PC-3 (cell line): ENCODE measurements around the gene MYLK4. TPM values are rescaled to one million over a fixed set of nuclear protein-coding genes. Genes with fewer than 3 reads are reported as not detected.

Source experiments
- ATAC-seq: fragments of 200-7000 bp; cut with Tn5 transposase; 2 replicates; pipeline ENCODE4 v1.9.1; 2020; ENCODE audit warnings: mild to moderate bottlenecking, moderate library complexity
- BruUV-seq: library from RNA; stranded (reverse); fragments of 400-500 nt; replicated peaks from 2 replicates; lab custom pipeline; 2021; lab: Mats Ljungman, UMichigan
- CTCF ChIA-PET: fragments of 300-600 bp; sonication (Branson Sonifier 250); formaldehyde crosslinking; loops from one replicate; lab custom pipeline; 2022; ENCODE audit warnings: antibody characterized with exemption; lab: Charles Lee
- POLR2A ChIA-PET: fragments of 300-600 bp; sonication (Branson Sonifier 250); formaldehyde crosslinking; loops from one replicate; lab custom pipeline; 2022; ENCODE audit warnings: antibody characterized with exemption; ENCODE audit not compliant: unreplicated experiment; lab: Charles Lee
- DNase-seq: peaks from one replicate; pipeline ENCODE4 v3.0.0-alpha.2; 2015
- H2AFZ ChIP-seq: fragments of 300-600 bp; sonication (generic); 2 replicates; pipeline ENCODE4 v1.6.0; 2016; ENCODE audit warnings: antibody characterized with exemption, low read length
- H3F3A ChIP-seq: fragments of 300-600 bp; sonication (generic); one replicate; pipeline ENCODE4 v1.6.0; 2017; ENCODE audit warnings: antibody characterized with exemption, low read length, control low read depth, mild to moderate bottlenecking; ENCODE audit not compliant: unreplicated experiment
- H3K27ac ChIP-seq: fragments of 300-600 bp; sonication (generic); 2 replicates; pipeline ENCODE4 v1.5.1; 2016; ENCODE audit warnings: mild to moderate bottlenecking, low read length
- H3K27me3 ChIP-seq: fragments of 300-600 bp; sonication (generic); 2 replicates; pipeline ENCODE4 v1.6.1; 2016; ENCODE audit warnings: low read length, mixed read lengths
- H3K36me3 ChIP-seq: fragments of 300-600 bp; sonication (generic); 2 replicates; pipeline ENCODE4 v1.6.1; 2016; ENCODE audit warnings: low read depth, mixed run types, low read length, mixed read lengths
- H3K4me1 ChIP-seq: fragments of 300-600 bp; sonication (generic); 2 replicates; pipeline ENCODE4 v1.5.1; 2016; ENCODE audit warnings: low read length; ENCODE audit not compliant: insufficient read depth
- H3K4me2 ChIP-seq: fragments of 300-600 bp; sonication (generic); 2 replicates; pipeline ENCODE4 v1.6.0; 2016; ENCODE audit warnings: low read length
- H3K4me3 ChIP-seq: fragments of 300-600 bp; sonication (generic); 2 replicates; pipeline ENCODE4 v1.5.1; 2016; ENCODE audit warnings: mild to moderate bottlenecking, low read length, mixed read lengths
- H3K79me2 ChIP-seq: fragments of 300-600 bp; sonication (generic); 2 replicates; pipeline ENCODE4 v1.6.1; 2017; ENCODE audit warnings: low read length, mixed read lengths
- H3K9ac ChIP-seq: fragments of 300-600 bp; sonication (generic); 2 replicates; pipeline ENCODE4 v1.6.0; 2016; ENCODE audit warnings: mild to moderate bottlenecking, low read length
- H3K9me2 ChIP-seq: fragments of 300-600 bp; sonication (generic); replicated peaks from 2 replicates; pipeline ENCODE4 v1.6.1; 2016; ENCODE audit warnings: mixed run types, low read length, mixed read lengths
- H3K9me3 ChIP-seq: fragments of 300-600 bp; sonication (generic); 2 replicates; pipeline ENCODE4 v1.6.1; 2016; ENCODE audit warnings: low read length, mixed read lengths
- H4K20me1 ChIP-seq: fragments of 300-600 bp; sonication (generic); 2 replicates; pipeline ENCODE4 v1.6.1; 2016; ENCODE audit warnings: low read length, mixed read lengths
- EZH2 ChIP-seq: fragments of 300-600 bp; sonication (generic); IDR thresholded peaks from one replicate; pipeline ENCODE4 v1.6.1; 2017; ENCODE audit warnings: antibody characterized with exemption, mild to moderate bottlenecking, low read length; ENCODE audit not compliant: unreplicated experiment
- EZH2phosphoT487 ChIP-seq: fragments of 300-600 bp; sonication (generic); IDR thresholded peaks from 2 replicates; pipeline ENCODE4 v1.6.1; 2018; ENCODE audit warnings: mild to moderate bottlenecking, antibody characterized with exemption, low read length, borderline replicate concordance
- intact Hi-C: fragments of 100-400 bp; cut with micrococcal nuclease; formaldehyde crosslinking; loops from 2 replicates; pipeline ENCODE4 v1.9.0; 2023
- total RNA-seq: library from RNA; depleted of rRNA; stranded (reverse); fragments of >200 nt; gene quantifications from 2 replicates; pipeline ENCODE4 v1.2.3, GENCODE V29; 2014
- TF ChIP-seq, protein P1 (sequence below): fragments of 300-600 bp; sonication (generic); conservative IDR thresholded peaks from 2 replicates; pipeline ENCODE4 v1.5.1; 2017; ENCODE audit warnings: antibody characterized with exemption, low read depth, mild to moderate bottlenecking, low read length

Gene MYLK4
- total RNA-seq, 1 experiment from 2014 or later: 0.11 TPM

DNA sequence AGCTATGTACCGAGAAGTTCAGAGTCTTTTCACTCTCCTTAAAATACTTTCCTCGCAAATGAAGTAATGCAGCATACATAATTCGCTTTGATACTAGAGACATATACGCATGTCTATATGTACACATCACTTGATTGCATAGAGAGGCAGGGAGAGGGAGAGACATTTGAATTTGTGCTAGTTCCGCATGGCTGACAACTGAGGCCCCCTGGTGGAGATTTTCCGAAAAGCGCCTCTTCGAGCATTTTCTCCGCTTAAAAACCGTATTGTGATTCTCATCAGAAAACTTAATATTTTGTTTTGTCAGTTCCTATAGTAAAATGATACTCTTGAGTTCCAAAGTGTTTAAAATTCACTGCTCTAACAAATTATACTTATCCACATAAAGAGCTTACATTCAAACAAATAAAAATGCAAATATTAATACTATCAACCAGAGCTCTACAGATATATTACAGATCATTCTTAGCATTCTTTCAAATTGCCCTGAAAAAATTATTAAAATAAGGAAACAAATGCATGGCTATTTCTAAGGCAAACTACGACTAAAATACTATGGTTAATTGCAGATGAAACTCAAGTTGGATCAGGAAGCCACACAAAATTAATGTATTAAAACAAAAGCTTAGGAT lies 637 bp downstream of the MYLK4 start:
- peak; percentile 83 for DNase-seq
- no peaks in the 10 kb centered on the region for H3K79me2 ChIP-seq
- no peaks in the 10 kb centered on the region for H3K36me3 ChIP-seq
- H3K4me2 ChIP-seq: peak overlapping the region; percentile 47
- H3K4me3 ChIP-seq: peak overlapping the region; percentile 11; the same call in 1 of the 2 replicates
- intact Hi-C loops: no loop called here
- no peaks in the 10 kb centered on the region for H3K27me3 ChIP-seq
- no peaks in the 10 kb centered on the region for H3K9me3 ChIP-seq
- ChIA-PET CTCF (interaction anchor here (0.6 to 2.2 kb wide), 3 partner anchors 8 to 803 kb away, joined by 3 to 12 read pairs (median 5); no protein-coding TSS in a partner anchor), POLR2A (interaction anchor here (0.6 to 0.7 kb wide), 2 partner anchors 365 to 499 kb away, joined by 3 to 4 read pairs; no protein-coding TSS in a partner anchor)
- no peaks in the 10 kb centered on the region for H3K9me2 ChIP-seq
- H3F3A ChIP-seq: no peaks in the 10 kb centered on the region
- no peak for TF ChIP-seq EZH2phosphoT487
- no peak for TF ChIP-seq EZH2
- TF ChIP-seq, protein P1, sequence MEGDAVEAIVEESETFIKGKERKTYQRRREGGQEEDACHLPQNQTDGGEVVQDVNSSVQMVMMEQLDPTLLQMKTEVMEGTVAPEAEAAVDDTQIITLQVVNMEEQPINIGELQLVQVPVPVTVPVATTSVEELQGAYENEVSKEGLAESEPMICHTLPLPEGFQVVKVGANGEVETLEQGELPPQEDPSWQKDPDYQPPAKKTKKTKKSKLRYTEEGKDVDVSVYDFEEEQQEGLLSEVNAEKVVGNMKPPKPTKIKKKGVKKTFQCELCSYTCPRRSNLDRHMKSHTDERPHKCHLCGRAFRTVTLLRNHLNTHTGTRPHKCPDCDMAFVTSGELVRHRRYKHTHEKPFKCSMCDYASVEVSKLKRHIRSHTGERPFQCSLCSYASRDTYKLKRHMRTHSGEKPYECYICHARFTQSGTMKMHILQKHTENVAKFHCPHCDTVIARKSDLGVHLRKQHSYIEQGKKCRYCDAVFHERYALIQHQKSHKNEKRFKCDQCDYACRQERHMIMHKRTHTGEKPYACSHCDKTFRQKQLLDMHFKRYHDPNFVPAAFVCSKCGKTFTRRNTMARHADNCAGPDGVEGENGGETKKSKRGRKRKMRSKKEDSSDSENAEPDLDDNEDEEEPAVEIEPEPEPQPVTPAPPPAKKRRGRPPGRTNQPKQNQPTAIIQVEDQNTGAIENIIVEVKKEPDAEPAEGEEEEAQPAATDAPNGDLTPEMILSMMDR: peak; percentile 91
- peaks cover 16% of the 10 kb centered on the region for H3K4me1 ChIP-seq
- no TSS peak for BruUV-seq
- H4K20me1 ChIP-seq: no peaks in the 10 kb centered on the region
- H3K9ac ChIP-seq: no peak overlapping the region
- peak; percentile 76 for ATAC-seq
- no peak overlapping the region for H3K27ac ChIP-seq
- peak overlapping the region; percentile 65 for H2AFZ ChIP-seq

DNA sequence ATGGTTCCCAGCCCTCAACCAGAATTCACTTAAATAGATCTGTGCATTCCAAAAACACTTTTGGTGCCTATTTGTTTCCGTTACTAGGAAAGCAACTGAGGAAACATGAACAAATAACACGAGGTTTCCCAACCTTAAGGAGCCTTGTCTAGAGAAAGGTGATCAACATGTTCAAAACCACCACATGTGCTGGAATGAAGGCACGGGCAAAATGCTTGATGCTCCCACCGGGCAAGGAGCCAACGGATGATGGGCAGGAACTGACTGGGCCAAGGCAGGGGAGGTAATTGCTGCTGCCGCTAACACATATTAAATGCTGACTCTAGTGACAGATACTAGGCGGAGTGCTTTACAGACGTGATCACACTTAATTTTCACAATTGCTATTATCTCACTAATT lies 2.5 kb downstream of the MYLK4 start:
- DNase-seq (no peak), ATAC-seq (no peak)
- Histone ChIP-seq H3K9me3 (no peaks in the 10 kb centered on the region), H3K79me2 (no peaks in the 10 kb centered on the region), H3K27ac (no peak overlapping the region), H2AFZ (no peak overlapping the region), H3K4me3 (no peak overlapping the region), H3K4me2 (no peak overlapping the region), H3K9me2 (no peaks in the 10 kb centered on the region), H3K9ac (no peak overlapping the region), H3F3A (no peaks in the 10 kb centered on the region), H3K36me3 (no peaks in the 10 kb centered on the region), H4K20me1 (no peaks in the 10 kb centered on the region), H3K27me3 (no peaks in the 10 kb centered on the region), H3K4me1 (peaks cover 12% of the 10 kb centered on the region)
- CTCF ChIA-PET: no interaction called here
- no TSS peak for BruUV-seq
- no peak for TF ChIP-seq EZH2
- TF ChIP-seq, protein P1: no peak
- TF ChIP-seq EZH2phosphoT487: no peak
- POLR2A ChIA-PET: no interaction called here
- intact Hi-C loops: no loop called here

DNA sequence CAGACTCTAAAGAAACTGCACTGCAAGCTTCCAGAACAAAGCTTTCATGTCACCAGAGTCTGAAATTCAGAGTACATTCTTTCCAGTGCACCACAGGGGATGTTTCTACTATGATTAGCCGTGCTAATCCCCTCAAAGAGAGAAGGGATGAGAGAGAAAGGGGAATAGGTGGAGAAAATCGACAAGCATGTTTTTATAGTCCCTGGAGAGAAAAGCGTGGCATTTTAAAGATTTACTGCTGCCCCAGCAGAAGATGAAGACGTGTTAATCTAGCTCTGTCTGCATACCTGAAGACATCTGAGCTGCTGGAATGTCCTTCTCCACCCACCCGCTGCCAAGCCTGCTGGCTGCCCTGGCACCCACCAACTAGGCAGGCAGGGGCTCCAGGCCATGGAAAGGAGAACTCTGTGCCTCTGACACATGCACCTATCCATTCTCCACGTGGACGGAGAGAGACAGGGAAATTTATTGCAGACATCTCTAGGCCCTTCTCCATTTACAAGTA lies 4.1 kb downstream of the MYLK4 start:
- H2AFZ ChIP-seq: no peak overlapping the region
- DNase-seq (no peak), ATAC-seq (no peak)
- H3K4me3 ChIP-seq: no peak overlapping the region
- no TSS peak for BruUV-seq
- TF ChIP-seq EZH2phosphoT487: no peak
- no peak for TF ChIP-seq EZH2
- TF ChIP-seq, protein P1: no peak
- no peaks in the 10 kb centered on the region for H4K20me1 ChIP-seq
- ChIA-PET CTCF (interaction anchor here (1.4 kb wide), 1 partner anchor 8 kb away, joined by 4 read pairs; no protein-coding TSS in a partner anchor), POLR2A (no interaction called here)
- no peaks in the 10 kb centered on the region for H3K79me2 ChIP-seq
- H3F3A ChIP-seq: no peaks in the 10 kb centered on the region
- no peak overlapping the region for H3K4me2 ChIP-seq
- no peaks in the 10 kb centered on the region for H3K4me1 ChIP-seq
- no peaks in the 10 kb centered on the region for H3K9me2 ChIP-seq
- no peaks in the 10 kb centered on the region for H3K9me3 ChIP-seq
- H3K36me3 ChIP-seq: no peaks in the 10 kb centered on the region
- intact Hi-C loops: no loop called here
- no peak overlapping the region for H3K9ac ChIP-seq
- no peaks in the 10 kb centered on the region for H3K27me3 ChIP-seq
- no peak overlapping the region for H3K27ac ChIP-seq
